IPS-15b (cell line): ENCODE measurements around the gene GRM1.

Source experiments
- H3K27me3 ChIP-seq: one replicate; pipeline ENCODE4 v1.6.1; 2013; ENCODE audit warnings: low read length; ENCODE audit not compliant: control insufficient read depth, insufficient read depth
- H3K36me3 ChIP-seq: one replicate; pipeline ENCODE4 v1.6.1; 2013; ENCODE audit warnings: low read length; ENCODE audit not compliant: control insufficient read depth, insufficient read depth
- H3K4me1 ChIP-seq: one replicate; pipeline ENCODE4 v1.6.1; 2013; ENCODE audit warnings: mild to moderate bottlenecking, low read length; ENCODE audit not compliant: control insufficient read depth, insufficient read depth
- H3K4me3 ChIP-seq: one replicate; pipeline ENCODE4 v1.5.1; 2013; ENCODE audit warnings: low read depth, low read length
- H3K9ac ChIP-seq: one replicate; pipeline ENCODE4 v1.6.1; 2013; ENCODE audit warnings: low read depth, mild to moderate bottlenecking, low read length
- H3K9me3 ChIP-seq: one replicate; pipeline ENCODE4 v1.6.1; 2013; ENCODE audit warnings: mild to moderate bottlenecking, low read length; ENCODE audit not compliant: control insufficient read depth, insufficient read depth

GRM1 gene

GRCh38 chr6:146337376-146337775, 308.5 kb downstream of the GRM1 start:
- no peaks in the 10 kb centered on the region for H3K9me3 ChIP-seq
- no peak overlapping the region for H3K4me3 ChIP-seq
- H3K27me3 ChIP-seq = no peaks in the 10 kb centered on the region
- no peak overlapping the region for H3K9ac ChIP-seq
- no peaks in the 10 kb centered on the region for H3K4me1 ChIP-seq
- H3K36me3 ChIP-seq = no peaks in the 10 kb centered on the region

GRCh38 chr6:146339716-146340115, 310.9 kb downstream of the GRM1 start:
- no peak overlapping the region for H3K4me3 ChIP-seq
- no peaks in the 10 kb centered on the region for H3K4me1 ChIP-seq
- no peaks in the 10 kb centered on the region for H3K27me3 ChIP-seq
- no peak overlapping the region for H3K9ac ChIP-seq
- no peaks in the 10 kb centered on the region for H3K9me3 ChIP-seq
- H3K36me3 ChIP-seq = no peaks in the 10 kb centered on the region

- H3K9me3 ChIP-seq = no peaks in the 10 kb centered on the region
- no peaks in the 10 kb centered on the region for H3K36me3 ChIP-seq
- no peaks in the 10 kb centered on the region for H3K4me1 ChIP-seq
- no peak overlapping the region for H3K9ac ChIP-seq
- no peaks in the 10 kb centered on the region for H3K27me3 ChIP-seq
- no peak overlapping the region for H3K4me3 ChIP-seq
These were observed 312.8 kb downstream of the GRM1 start for GRCh38 chr6:146341493-146342230.

- Histone ChIP-seq H3K9me3 (no peaks in the 10 kb centered on the region), H3K9ac (no peak overlapping the region), H3K4me3 (no peak overlapping the region), H3K27me3 (no peaks in the 10 kb centered on the region), H3K36me3 (no peaks in the 10 kb centered on the region), H3K4me1 (no peaks in the 10 kb centered on the region)
These were observed 316.7 kb downstream of the GRM1 start for GRCh38 chr6:146345598-146345997.

- H3K4me3 ChIP-seq = no peak overlapping the region
- H3K36me3 ChIP-seq = no peaks in the 10 kb centered on the region
- H3K9me3 ChIP-seq = no peaks in the 10 kb centered on the region
- no peaks in the 10 kb centered on the region for H3K27me3 ChIP-seq
- H3K4me1 ChIP-seq = no peaks in the 10 kb centered on the region
- no peak overlapping the region for H3K9ac ChIP-seq
These were observed 318.2 kb downstream of the GRM1 start for GRCh38 chr6:146347090-146347489.

- no peaks in the 10 kb centered on the region for H3K36me3 ChIP-seq
- no peak overlapping the region for H3K9ac ChIP-seq
- no peaks in the 10 kb centered on the region for H3K9me3 ChIP-seq
- no peak overlapping the region for H3K4me3 ChIP-seq
- no peaks in the 10 kb centered on the region for H3K27me3 ChIP-seq
- H3K4me1 ChIP-seq = no peaks in the 10 kb centered on the region
These were observed 318.8 kb downstream of the GRM1 start for GRCh38 chr6:146347690-146348089.

GRCh38 chr6:146351018-146351417, 322.2 kb downstream of the GRM1 start:
- no peaks in the 10 kb centered on the region for H3K27me3 ChIP-seq

GRCh38 chr6:146352163-146352562, 323.3 kb downstream of the GRM1 start:
- no peak overlapping the region for H3K9ac ChIP-seq
- H3K4me3 ChIP-seq = no peak overlapping the region
- no peaks in the 10 kb centered on the region for H3K36me3 ChIP-seq
- H3K9me3 ChIP-seq = no peaks in the 10 kb centered on the region
- H3K27me3 ChIP-seq = no peaks in the 10 kb centered on the region
- peaks cover 9% of the 10 kb centered on the region for H3K4me1 ChIP-seq

More at GRCh38 chr6:146351018-146351417, 322.2 kb downstream of the GRM1 start:
- H3K4me1 ChIP-seq = peaks cover 8% of the 10 kb centered on the region
- H3K4me3 ChIP-seq = no peak overlapping the region
- no peaks in the 10 kb centered on the region for H3K9me3 ChIP-seq
- no peak overlapping the region for H3K9ac ChIP-seq
- H3K36me3 ChIP-seq = no peaks in the 10 kb centered on the region

- no peaks in the 10 kb centered on the region for H3K27me3 ChIP-seq
- H3K9ac ChIP-seq = no peak overlapping the region
- H3K4me1 ChIP-seq = peaks cover 9% of the 10 kb centered on the region
- H3K36me3 ChIP-seq = no peaks in the 10 kb centered on the region
- H3K4me3 ChIP-seq = no peak overlapping the region
- no peaks in the 10 kb centered on the region for H3K9me3 ChIP-seq
These were observed 325.6 kb downstream of the GRM1 start for GRCh38 chr6:146354451-146354850.

- no peaks in the 10 kb centered on the region for H3K9me3 ChIP-seq
- H3K9ac ChIP-seq = no peak overlapping the region
- H3K36me3 ChIP-seq = no peaks in the 10 kb centered on the region
- no peak overlapping the region for H3K4me3 ChIP-seq
- no peaks in the 10 kb centered on the region for H3K27me3 ChIP-seq
- peaks cover 9% of the 10 kb centered on the region for H3K4me1 ChIP-seq
These were observed 326.7 kb downstream of the GRM1 start for GRCh38 chr6:146355521-146356100.

GRCh38 chr6:146357578-146358430, 328.9 kb downstream of the GRM1 start:
- Histone ChIP-seq H3K27me3 (no peaks in the 10 kb centered on the region), H3K9me3 (no peaks in the 10 kb centered on the region), H3K9ac (no peak overlapping the region), H3K4me3 (no peak overlapping the region), H3K4me1 (peaks cover 9% of the 10 kb centered on the region), H3K36me3 (no peaks in the 10 kb centered on the region)
